LNCAP (cell line): ENCODE results near the gene ADAM8.

Experiments used
- TF ChIP-seq, protein P1 (sequence below): fragments of 450-650 bp; IDR thresholded peaks from 2 replicates; pipeline ENCODE4 v1.5.1; 2017; ENCODE audit warnings: mild to moderate bottlenecking

The ADAM8 gene

GRCh38 chr10:133252223-133252552 lies 24.5 kb downstream of the ADAM8 start:
- TF ChIP-seq, protein P1, sequence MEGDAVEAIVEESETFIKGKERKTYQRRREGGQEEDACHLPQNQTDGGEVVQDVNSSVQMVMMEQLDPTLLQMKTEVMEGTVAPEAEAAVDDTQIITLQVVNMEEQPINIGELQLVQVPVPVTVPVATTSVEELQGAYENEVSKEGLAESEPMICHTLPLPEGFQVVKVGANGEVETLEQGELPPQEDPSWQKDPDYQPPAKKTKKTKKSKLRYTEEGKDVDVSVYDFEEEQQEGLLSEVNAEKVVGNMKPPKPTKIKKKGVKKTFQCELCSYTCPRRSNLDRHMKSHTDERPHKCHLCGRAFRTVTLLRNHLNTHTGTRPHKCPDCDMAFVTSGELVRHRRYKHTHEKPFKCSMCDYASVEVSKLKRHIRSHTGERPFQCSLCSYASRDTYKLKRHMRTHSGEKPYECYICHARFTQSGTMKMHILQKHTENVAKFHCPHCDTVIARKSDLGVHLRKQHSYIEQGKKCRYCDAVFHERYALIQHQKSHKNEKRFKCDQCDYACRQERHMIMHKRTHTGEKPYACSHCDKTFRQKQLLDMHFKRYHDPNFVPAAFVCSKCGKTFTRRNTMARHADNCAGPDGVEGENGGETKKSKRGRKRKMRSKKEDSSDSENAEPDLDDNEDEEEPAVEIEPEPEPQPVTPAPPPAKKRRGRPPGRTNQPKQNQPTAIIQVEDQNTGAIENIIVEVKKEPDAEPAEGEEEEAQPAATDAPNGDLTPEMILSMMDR = no peak

DNA sequence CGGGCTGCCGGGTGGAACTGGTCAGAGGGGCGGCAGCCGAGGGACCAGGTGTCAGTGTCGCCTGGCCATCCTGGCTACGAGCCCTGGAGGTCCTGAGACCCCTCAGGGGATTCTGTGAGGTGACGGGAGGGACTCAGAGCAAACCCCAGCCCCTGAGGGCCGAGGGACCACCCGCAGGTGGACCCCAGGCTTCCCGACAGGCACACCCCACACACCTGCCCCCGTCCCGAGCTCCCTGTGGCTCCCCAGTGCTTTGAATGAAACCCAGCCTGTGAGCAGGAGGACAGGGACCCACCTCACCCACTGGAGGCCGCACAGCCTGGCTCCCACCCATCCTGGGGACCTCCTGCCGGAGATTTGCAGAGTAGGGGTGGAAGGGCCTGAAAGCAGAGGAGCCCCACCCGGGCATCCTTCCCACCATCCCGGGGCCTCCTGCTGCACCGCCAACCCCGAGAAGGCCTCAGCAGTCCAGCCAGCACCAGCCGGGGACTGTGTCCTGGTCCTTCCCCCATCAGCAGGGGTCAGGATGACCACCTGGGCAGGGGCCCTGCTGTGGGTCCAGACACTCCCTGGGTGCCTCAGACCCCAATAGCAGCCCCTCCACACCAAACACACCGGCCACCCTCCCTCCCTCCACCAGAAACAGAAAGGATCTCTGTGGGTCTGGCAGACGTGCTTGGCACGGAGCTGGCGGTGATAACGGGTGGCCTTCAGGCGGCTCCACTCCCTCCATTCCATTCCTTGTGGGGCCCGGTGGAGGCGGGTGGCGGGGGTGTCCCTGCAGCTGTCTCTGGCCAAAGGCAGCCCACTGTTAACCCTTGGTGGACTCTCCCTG lies 25.1 kb downstream of the ADAM8 start:
- TF ChIP-seq, protein P1 = no peak

DNA sequence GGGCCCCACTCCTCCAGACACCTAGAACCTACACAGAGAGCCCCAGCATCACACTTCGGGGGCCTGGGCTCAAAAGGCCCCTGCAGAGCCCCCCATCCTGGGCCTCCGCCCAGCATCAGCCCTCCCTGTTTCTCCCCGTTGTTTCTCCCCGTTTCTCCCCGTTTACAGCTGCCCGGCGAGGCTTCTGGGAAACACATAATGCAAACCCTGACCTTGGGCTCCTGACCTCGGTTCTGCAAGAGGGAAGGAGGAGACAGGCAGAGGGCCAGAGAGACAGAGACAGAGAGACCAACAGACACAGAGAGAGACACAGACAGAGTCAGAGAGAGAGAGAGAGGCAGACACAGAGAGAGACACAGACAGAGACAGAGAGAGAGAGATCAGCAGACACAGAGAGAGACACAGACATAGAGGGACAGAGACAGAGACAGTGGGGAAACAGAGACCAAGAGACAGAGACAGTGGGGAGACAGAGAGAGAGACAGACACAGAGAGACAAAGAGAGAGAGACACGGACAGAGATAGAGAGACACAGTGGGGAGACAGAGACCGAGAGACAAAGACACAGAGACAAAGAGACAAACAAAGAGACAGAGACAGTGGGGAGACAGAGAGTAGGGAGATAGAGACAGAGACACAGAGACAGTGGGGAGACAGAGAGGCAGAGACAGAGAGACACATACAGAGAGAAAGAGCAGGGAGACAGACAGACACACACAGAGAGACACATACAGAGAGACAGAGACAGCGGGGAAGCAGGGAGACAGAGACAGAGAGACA lies 26.5 kb downstream of the ADAM8 start:
- TF ChIP-seq, protein P1 = no peak

DNA sequence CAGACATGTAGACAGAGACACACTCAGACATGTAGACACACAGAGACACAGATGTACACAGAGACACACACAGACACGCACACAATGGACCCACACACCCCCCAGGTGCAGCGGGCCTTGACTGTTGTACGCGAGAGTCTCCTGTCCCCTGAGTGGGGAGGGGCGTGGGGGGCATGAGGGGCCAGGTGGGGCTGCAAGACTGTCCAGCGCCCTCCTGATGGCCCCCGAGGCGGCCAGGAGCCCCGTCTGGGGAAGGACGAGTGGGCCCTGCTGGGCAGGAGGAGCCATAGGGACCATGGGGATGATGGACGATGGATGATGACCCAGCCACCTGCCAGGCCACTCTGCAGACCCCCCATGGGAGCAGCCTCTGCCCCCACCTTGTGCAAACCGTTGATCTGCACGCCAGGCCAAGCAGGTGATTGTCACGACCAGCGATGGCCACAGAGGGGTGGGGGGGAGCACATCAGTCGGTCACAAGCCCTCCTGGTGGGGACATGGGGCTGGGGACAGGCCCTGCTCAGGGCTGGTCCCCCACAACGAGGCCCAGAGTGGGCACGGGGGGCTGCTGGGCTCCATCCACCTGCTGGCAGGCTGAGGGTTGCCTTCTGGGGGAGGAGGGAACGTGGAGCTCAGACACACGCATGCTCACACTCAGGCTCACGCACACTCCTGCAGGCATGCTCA lies 27.4 kb downstream of the ADAM8 start:
- TF ChIP-seq, protein P1 = no peak

DNA sequence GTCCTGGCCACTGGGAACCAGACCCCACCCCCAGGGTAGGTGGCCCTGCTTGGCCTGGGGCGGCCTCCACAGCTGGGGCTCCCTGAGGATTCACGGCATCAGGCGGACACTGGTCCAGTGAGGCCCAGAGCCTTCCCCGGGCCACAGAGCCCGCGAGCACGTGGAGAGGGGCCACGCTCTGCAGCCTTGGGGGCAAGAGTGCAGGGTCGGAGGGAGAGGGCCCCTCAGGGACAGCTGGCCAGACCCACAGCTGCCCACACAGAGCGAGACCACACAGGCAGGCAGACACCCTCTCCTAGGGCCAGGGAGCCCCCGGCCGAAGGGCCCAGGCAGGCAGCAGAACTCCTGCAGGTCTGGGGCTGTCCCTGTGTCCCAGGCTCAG lies 28.3 kb downstream of the ADAM8 start:
- TF ChIP-seq, protein P1 = no peak

GRCh38 chr10:133247681-133248333 lies 28.9 kb downstream of the ADAM8 start:
- TF ChIP-seq, protein P1 = no peak

GRCh38 chr10:133246236-133246626 lies 30.4 kb downstream of the ADAM8 start:
- TF ChIP-seq, protein P1 = no peak
